Measurements from ENCODE around the gene ANO4.

Gene ANO4

DNA sequence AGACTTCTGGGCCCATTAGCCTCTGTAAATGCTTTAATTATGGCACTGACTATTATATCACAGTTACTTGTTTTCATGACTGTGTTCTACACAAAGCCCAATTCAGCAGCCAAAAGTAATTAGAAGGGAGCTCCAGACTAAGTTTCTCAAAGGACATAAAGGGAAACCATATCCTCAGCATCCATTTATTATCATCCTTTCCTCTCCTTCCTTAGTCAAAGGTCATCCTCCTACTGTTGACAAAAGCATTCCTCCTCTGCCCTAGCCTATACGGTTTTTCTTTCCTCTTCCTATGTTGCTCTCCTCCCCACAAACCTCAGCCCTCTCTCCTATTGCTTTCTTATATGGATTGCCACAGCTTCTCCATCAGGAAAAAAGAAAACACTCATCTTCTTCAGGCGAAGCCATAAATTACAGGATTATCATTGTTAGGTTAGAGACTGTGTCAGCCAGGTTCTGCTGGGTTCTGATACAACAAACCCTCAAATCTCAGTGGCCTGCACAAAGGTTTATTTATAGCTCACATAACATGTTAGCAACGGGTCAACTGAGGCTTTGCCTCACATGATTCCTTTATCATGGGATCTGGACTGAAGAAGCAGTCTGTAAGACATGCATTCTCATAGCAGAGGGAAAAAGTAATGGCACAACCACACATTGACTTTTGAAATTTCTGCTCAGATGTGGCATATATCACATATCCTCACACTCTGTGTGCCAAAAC is 208.3 kb downstream of the ANO4 start:
- Histone ChIP-seq H4K20me1 (ENCODE audit: insufficient read depth, low read length) (no peaks in the 10 kb centered on the region), H3K79me2 (ENCODE audit: insufficient read depth, low read length) (no peaks in the 10 kb centered on the region), H3K27ac (ENCODE audit: low read length) (no peak overlapping the region), H3K9ac (ENCODE audit: low read depth, low read length) (no peak overlapping the region), H3K4me2 (ENCODE audit: insufficient read depth, low read length) (no peak overlapping the region), H3K9me3 (ENCODE audit: insufficient read depth, low read length, severe bottlenecking) (no peaks in the 10 kb centered on the region), H3K4me3 (ENCODE audit: low read depth in 1 of 2, low read length in 2 of 2) (no peak overlapping the region), H2AFZ (ENCODE audit: low read depth, low read length) (no peak overlapping the region), H3K36me3 (ENCODE audit: insufficient read depth, low read length) (no peaks in the 10 kb centered on the region), H3K27me3 (ENCODE audit: insufficient read depth, low read length, poor library complexity) (no peaks in the 10 kb centered on the region), H3K4me1 (ENCODE audit: insufficient read depth, low read length) (no peaks in the 10 kb centered on the region)
- ATAC-seq (ENCODE audit: insufficient read depth, low read depth) (no peak), DNase-seq (no peak)
- TF ChIP-seq EZH2 (IDR thresholded peaks at IDR 0.05; ENCODE audit: borderline replicate concordance, low read depth, low read length, severe bottlenecking) = no peak
- TF ChIP-seq, protein P1, sequence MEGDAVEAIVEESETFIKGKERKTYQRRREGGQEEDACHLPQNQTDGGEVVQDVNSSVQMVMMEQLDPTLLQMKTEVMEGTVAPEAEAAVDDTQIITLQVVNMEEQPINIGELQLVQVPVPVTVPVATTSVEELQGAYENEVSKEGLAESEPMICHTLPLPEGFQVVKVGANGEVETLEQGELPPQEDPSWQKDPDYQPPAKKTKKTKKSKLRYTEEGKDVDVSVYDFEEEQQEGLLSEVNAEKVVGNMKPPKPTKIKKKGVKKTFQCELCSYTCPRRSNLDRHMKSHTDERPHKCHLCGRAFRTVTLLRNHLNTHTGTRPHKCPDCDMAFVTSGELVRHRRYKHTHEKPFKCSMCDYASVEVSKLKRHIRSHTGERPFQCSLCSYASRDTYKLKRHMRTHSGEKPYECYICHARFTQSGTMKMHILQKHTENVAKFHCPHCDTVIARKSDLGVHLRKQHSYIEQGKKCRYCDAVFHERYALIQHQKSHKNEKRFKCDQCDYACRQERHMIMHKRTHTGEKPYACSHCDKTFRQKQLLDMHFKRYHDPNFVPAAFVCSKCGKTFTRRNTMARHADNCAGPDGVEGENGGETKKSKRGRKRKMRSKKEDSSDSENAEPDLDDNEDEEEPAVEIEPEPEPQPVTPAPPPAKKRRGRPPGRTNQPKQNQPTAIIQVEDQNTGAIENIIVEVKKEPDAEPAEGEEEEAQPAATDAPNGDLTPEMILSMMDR (IDR thresholded peaks at IDR 0.05; ENCODE audit: borderline replicate concordance, extremely low read depth, low read length, poor library complexity, severe bottlenecking) = no peak

DNA sequence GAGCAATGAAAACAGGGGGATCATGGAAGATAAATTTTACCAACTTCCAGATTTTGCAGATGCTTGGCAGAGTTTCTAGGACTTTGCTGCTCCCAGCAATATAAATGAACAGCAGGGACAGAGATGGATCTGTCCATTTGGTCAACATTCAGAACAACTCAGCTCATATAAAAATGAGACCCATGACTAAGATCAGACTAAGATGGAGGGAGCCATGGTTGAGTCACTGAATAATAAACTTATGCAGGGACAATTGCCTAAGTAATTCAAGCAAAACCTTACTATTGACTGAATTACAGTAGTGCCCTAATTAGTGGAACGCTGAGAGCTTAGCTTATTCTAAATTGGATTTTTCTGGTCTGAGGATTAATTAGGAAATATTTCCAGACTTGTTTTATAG is 210.3 kb downstream of the ANO4 start:
- no peaks in the 10 kb centered on the region for H4K20me1 ChIP-seq (ENCODE audit: insufficient read depth, low read length)
- H3K79me2 ChIP-seq (ENCODE audit: insufficient read depth, low read length) = no peaks in the 10 kb centered on the region
- H3K36me3 ChIP-seq (ENCODE audit: insufficient read depth, low read length) = no peaks in the 10 kb centered on the region
- peaks cover 9% of the 10 kb centered on the region for H3K9me3 ChIP-seq (ENCODE audit: insufficient read depth, low read length, severe bottlenecking)
- ATAC-seq (ENCODE audit: insufficient read depth, low read depth) = no peak
- no peak for TF ChIP-seq EZH2 (IDR thresholded peaks at IDR 0.05; ENCODE audit: borderline replicate concordance, low read depth, low read length, severe bottlenecking)
- TF ChIP-seq, protein P1 (IDR thresholded peaks at IDR 0.05; ENCODE audit: borderline replicate concordance, extremely low read depth, low read length, poor library complexity, severe bottlenecking) = no peak
- no peak overlapping the region for H3K27ac ChIP-seq (ENCODE audit: low read length)
- no peak overlapping the region for H2AFZ ChIP-seq (ENCODE audit: low read depth, low read length)
- no peak overlapping the region for H3K4me2 ChIP-seq (ENCODE audit: insufficient read depth, low read length)
- H3K9ac ChIP-seq (ENCODE audit: low read depth, low read length) = no peak overlapping the region
- H3K4me3 ChIP-seq (ENCODE audit: low read depth in 1 of 2, low read length in 2 of 2) = no peak overlapping the region
- no peaks in the 10 kb centered on the region for H3K27me3 ChIP-seq (ENCODE audit: insufficient read depth, low read length, poor library complexity)
- no peaks in the 10 kb centered on the region for H3K4me1 ChIP-seq (ENCODE audit: insufficient read depth, low read length)
- no peak for DNase-seq

DNA sequence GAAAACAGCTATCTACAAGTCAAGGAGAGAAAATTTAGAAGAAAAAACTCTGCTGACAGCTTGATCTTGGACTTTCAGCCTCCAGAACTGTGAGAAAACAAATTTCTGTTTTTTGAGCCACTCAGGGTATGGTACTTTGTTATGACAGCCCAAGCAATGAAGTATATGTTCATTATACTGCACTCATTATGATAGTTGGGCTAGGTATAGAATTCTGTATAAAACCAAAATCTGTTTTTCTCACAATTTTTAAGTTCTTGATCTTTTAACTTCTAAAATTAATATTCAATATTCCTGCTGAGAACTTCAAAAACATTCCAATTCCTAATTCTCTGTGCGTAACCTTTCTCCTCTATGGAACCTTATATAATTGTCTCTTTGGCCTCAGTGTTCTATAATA is 214.7 kb downstream of the ANO4 start:
- H3K79me2 ChIP-seq (ENCODE audit: insufficient read depth, low read length) = no peaks in the 10 kb centered on the region
- no peaks in the 10 kb centered on the region for H3K27me3 ChIP-seq (ENCODE audit: insufficient read depth, low read length, poor library complexity)
- peaks cover 11% of the 10 kb centered on the region for H3K9me3 ChIP-seq (ENCODE audit: insufficient read depth, low read length, severe bottlenecking)
- H3K9ac ChIP-seq (ENCODE audit: low read depth, low read length) = no peak overlapping the region
- no peak overlapping the region for H3K4me2 ChIP-seq (ENCODE audit: insufficient read depth, low read length)
- no peaks in the 10 kb centered on the region for H4K20me1 ChIP-seq (ENCODE audit: insufficient read depth, low read length)
- H3K27ac ChIP-seq (ENCODE audit: low read length) = no peak overlapping the region
- DNase-seq (no peak), ATAC-seq (ENCODE audit: insufficient read depth, low read depth) (no peak)
- no peak overlapping the region for H2AFZ ChIP-seq (ENCODE audit: low read depth, low read length)
- TF ChIP-seq EZH2 (IDR thresholded peaks at IDR 0.05; ENCODE audit: borderline replicate concordance, low read depth, low read length, severe bottlenecking) = no peak
- TF ChIP-seq, protein P1 (IDR thresholded peaks at IDR 0.05; ENCODE audit: borderline replicate concordance, extremely low read depth, low read length, poor library complexity, severe bottlenecking) = no peak
- H3K4me1 ChIP-seq (ENCODE audit: insufficient read depth, low read length) = no peaks in the 10 kb centered on the region
- no peak overlapping the region for H3K4me3 ChIP-seq (ENCODE audit: low read depth in 1 of 2, low read length in 2 of 2)
- H3K36me3 ChIP-seq (ENCODE audit: insufficient read depth, low read length) = no peaks in the 10 kb centered on the region
